ENCODE measurements around the gene TBC1D14. TPM values are rescaled to one million over a fixed set of nuclear protein-coding genes. Genes with fewer than 3 reads are reported as not detected.

TBC1D14 gene
- total and polyA plus RNA-seq, 9 of the 15 experiments (the other 6 are each of a cell fraction or from before 2014, with no cell fraction given): 2.1 to 59.6 (median 44.8) TPM

GRCh38 chr4:6961496-6962210, 52.0 kb downstream of the TBC1D14 start:
- H3K36me3 ChIP-seq (ENCODE audit: control insufficient read depth, insufficient read depth, low read length): peaks cover 15% of the 10 kb centered on the region; the same call in 2 of the 3 replicates
- no peak overlapping the region for H3K4me2 ChIP-seq (ENCODE audit: insufficient read depth, low read length)
- H3K79me2 ChIP-seq (ENCODE audit: control insufficient read depth, insufficient read depth, low read length): peaks cover 87% of the 10 kb centered on the region
- H3K27ac ChIP-seq (ENCODE audit: extremely low read depth, low read depth, low read length): no peak overlapping the region
- H3K27me3 ChIP-seq (ENCODE audit: control insufficient read depth in 2 of 2, insufficient read depth in 2 of 2, low read length in 2 of 2): no peaks in the 10 kb centered on the region
- CTCF ChIA-PET (ENCODE audit: low intra/inter-chr PET ratio): no interaction called here
- no TSS peak for BruUV-seq (replicated peaks)
- no peak for TF ChIP-seq KHSRP (IDR thresholded peaks at IDR 0.05)
- no peak for TF ChIP-seq ZBTB40 (IDR thresholded peaks at IDR 0.05)
- no peak for TF ChIP-seq ZBTB40 (CRISPR knock-in tag; IDR thresholded peaks at IDR 0.05)
- TF ChIP-seq NFXL1 (CRISPR knock-in tag; IDR thresholded peaks at IDR 0.05): no peak
- no peak for TF ChIP-seq ZC3H4 (CRISPR knock-in tag; IDR thresholded peaks at IDR 0.05; ENCODE audit: borderline replicate concordance)
- TF ChIP-seq ARHGAP35 (IDR thresholded peaks at IDR 0.05; ENCODE audit: partially characterized antibody): no peak
- 86% methylated on average over 19 of the region's 20 CpGs for WGBS (ENCODE audit: insufficient coverage, low coverage, missing lambda C conversion rate)
- in situ Hi-C loops (cut with MboI): no loop called here
- peaks cover 0 to 26% of the 10 kb centered on the region in 2 experiments; a peak in 2 of 5 replicates for H3K4me1 ChIP-seq (replicated peaks in 1 of 2; ENCODE audit: control insufficient read depth in 2 of 2, insufficient read depth in 2 of 2, low read length in 2 of 2)
- peak overlapping the region in 1 of 2 experiments; percentile 50; a peak in 1 of 4 replicates for H3K9ac ChIP-seq (ENCODE audit: insufficient read depth in 1 of 2, low read depth in 2 of 2, low read length in 2 of 2)
- DNase-seq (ENCODE audit: extremely low read depth in 1 of 4, low spot score in 3 of 4) (no peak), ATAC-seq (no peak), FAIRE-seq (no peak)
- intact Hi-C loops (cut with micrococcal nuclease): no loop called here
- H4K20me1 ChIP-seq (replicated peaks; ENCODE audit: control insufficient read depth, insufficient read depth, low read length): peaks cover 17% of the 10 kb centered on the region; the same call in 1 of the 2 replicates
- no peak overlapping the region for H2AFZ ChIP-seq (ENCODE audit: low read depth, low read length)
- H3K9me3 ChIP-seq (replicated peaks; ENCODE audit: control insufficient read depth, insufficient read depth, low read depth, low read length): no peaks in the 10 kb centered on the region
- POLR2A ChIA-PET: interaction anchor here (0.7 to 1.4 kb wide), 3 partner anchors 10 to 51 kb away, joined by 3 to 9 read pairs (median 3); no protein-coding TSS in a partner anchor
- no peak overlapping the region for H3K4me3 ChIP-seq
- H3K9me1 ChIP-seq (ENCODE audit: control insufficient read depth, insufficient read depth, low read length): peaks cover 4% of the 10 kb centered on the region

All from K562 (cell line).